ENCODE data around the gene ZCCHC7.

The ZCCHC7 gene

DNA sequence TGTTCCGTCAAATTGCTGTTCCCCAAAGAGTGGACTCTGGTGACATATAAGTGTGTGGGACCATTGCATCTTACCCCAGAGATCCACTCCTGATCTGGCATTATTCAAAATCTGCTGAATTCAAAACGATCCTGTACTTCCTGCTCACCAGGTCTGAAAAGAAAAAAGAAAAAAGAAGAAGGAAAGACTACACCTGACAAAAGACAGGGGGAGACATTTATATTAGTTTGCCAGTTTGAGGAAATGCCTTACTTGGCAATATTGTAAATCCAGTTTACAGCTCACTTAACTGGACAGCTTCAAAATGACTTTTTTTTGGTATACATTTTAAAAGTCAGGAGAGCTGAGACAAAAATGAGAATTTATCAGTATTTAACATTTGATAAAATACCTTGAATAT is 287.1 kb downstream of the ZCCHC7 start:
- no peak for DNase-seq (ENCODE audit: low read depth)

All from EH (cell line).